Left cardiac atrium (tissue), 4 donors: ENCODE data around the gene ZNF653. TPM values are rescaled to one million over a fixed set of nuclear protein-coding genes. Genes with fewer than 3 reads are reported as not detected.
"Not testable (repeated sequence)": the region's sequence is repeated elsewhere in the genome, so short reads cannot be mapped to it uniquely, and the experiment has no call there.

ENCODE experiments used
- ATAC-seq, 2 donors: fragments of 200-7000 bp; cut with Tn5 transposase; one replicate each; pipeline ENCODE4 v1.9.1; 2020; ENCODE audit warnings: mild to moderate bottlenecking in 2 of 2, moderate library complexity in 2 of 2
- DNase-seq: peaks from one replicate; pipeline ENCODE4 v3.0.0-alpha.2; 2020
- intact Hi-C, 2 donors: fragments of 100-400 bp; cut with DNase I; formaldehyde crosslinking; loops; one replicate each; pipeline versions ENCODE4 v1.14.1 to v1.15.1; 2022 to 2023
- total RNA-seq, 2 donors: library from RNA; stranded (reverse); fragmentation: NEBNext Ultra II Directional; extraction: Animal tissue kit (Norgen Biotek cat#: 25700); gene quantifications; one replicate each; pipeline ENCODE4 v1.2.1, GENCODE V29; 2021
- donor health status: DM: no; HTN: yes; CAD: no.
- donor health status: DM: no; HTN: yes; CAD: no; lungs with severe emphysema.
- donor health status: DM: yes; HTN: yes; CAD: no.
- donor health status: Dilated cardiomyopathy.

The ZNF653 gene
- total RNA-seq, 2 donors from 2014 or later, result 3.7 to 4.9 TPM

DNA sequence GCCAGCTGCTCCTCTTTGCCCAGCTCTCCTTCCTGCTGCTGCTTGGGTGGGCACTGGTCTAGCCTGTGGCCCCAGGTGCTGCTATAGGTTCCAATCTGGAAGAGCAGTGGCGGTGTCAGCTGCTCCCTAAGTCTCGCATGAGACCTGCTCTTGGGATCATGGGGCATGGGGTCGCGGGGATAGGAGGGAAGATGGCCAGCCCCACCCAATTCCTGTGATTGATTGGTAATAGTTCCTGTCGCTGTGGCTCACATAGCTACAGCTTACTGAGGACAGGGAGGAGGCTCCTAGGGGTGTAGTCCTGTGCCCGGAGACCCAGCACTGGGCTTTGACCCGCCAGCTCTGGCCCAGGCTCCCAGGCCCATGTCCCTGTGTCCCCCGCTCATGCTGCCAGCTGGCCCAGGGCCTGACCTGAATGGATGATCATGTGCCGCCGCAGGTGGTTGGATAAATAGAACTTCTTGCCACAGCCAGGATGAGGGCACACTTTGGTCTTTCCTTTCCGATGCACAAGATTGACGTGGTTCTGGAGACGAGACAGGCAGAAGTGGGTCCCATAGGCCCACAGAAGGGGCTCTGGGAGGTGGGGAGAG lies 20.3 kb downstream of the ZNF653 start:
- no peak for ATAC-seq
- DNase-seq, result no peak
- intact Hi-C loops, result loop anchor here in 1 of 2 donors (10.0 kb wide), 1 partner anchor 191 kb away; the partner anchor contains the start of gene TSPAN16

- no peak for ATAC-seq
- no peak for DNase-seq
- intact Hi-C loops, result loop anchor here in 1 of 2 donors (10.0 kb wide), 1 partner anchor 189 kb away; the partner anchor contains the start of gene TSPAN16
These were observed 22.1 kb downstream of the ZNF653 start for GRCh38 chr19:11483366-11484111.

GRCh38 chr19:11482384-11483050 lies 23.1 kb downstream of the ZNF653 start:
- ATAC-seq (peak; percentile 89 to 93), DNase-seq (peak; percentile 90)
- intact Hi-C loops, result loop anchor here in 1 of 2 donors (10.0 kb wide), 1 partner anchor 188 kb away; the partner anchor contains the start of gene TSPAN16

- intact Hi-C loops, result loop anchor here in 1 of 2 donors (10.0 kb wide), 1 partner anchor 187 kb away; the partner anchor contains the start of gene TSPAN16
- DNase-seq (peak; percentile 84), ATAC-seq (peak; percentile 63 to 80)
These were observed 23.9 kb downstream of the ZNF653 start for GRCh38 chr19:11481534-11482383.

DNA sequence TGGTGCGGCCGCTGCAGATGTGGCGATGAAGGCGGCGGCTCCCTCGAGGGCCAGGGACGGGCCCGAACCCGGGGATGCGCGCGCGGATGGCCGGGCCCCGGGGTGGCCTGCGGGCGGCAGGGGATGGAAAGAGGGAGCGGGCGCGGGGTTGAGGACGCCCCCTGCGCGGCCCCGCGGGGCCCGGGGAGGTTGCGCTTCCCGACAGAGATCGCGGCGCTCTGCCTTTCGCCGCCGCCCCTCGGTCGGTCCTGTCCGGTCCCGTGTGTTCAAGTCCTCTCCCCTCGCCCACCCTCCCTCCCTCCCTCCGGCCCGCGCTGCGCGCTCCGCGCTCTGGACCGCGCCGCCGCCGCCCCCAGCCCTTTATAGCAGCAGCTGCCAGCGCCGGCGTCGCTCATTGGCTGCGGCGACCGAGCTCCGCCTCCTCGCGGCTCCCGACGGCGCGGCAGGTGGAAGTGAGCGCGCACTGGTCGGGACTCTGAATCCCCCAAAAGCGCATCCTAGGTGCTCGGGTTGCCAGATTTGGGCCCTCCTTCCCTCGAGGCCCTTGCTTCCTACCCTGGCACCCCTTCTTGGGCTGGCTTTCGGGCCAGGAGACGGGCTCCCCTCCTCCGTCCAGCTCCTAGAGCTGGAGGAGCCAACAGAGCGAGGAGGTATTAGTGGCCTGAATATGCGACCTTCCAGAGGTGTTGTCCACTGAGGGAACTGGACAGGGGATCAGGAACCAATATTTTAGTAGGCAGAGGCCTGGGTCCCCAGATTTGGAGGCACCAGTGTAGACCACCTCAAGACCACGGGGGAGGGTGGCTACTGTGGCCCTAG lies 24.7 kb downstream of the ZNF653 start, which contains the start of gene ELAVL3:
TSS of gene ELAVL3 (minus strand) at position 332 of the 819 bp plus-strand sequence. CDS start 438 bp downstream, outside the sequence.
- no peak for ATAC-seq

GRCh38 chr19:11479898-11480714 lies 25.5 kb downstream of the ZNF653 start:
- DNase-seq (no peak), ATAC-seq (no peak)
- intact Hi-C loops, result loop anchor here in 1 of 2 donors (10.0 kb wide), 1 partner anchor 185 kb away; the partner anchor contains the start of gene TSPAN16

More for the DNA sequence above, 24.7 kb downstream of the ZNF653 start, which contains the start of gene ELAVL3:
- no peak for DNase-seq
- intact Hi-C loops, result loop anchor here in 1 of 2 donors (10.0 kb wide), 1 partner anchor 186 kb away; the partner anchor contains the start of gene TSPAN16

GRCh38 chr19:11479090-11479897 lies 26.3 kb downstream of the ZNF653 start:
- intact Hi-C loops, result no loop called here
- DNase-seq (peak; percentile 51), ATAC-seq (peak in 1 of 2 donors; percentile 9)

DNA sequence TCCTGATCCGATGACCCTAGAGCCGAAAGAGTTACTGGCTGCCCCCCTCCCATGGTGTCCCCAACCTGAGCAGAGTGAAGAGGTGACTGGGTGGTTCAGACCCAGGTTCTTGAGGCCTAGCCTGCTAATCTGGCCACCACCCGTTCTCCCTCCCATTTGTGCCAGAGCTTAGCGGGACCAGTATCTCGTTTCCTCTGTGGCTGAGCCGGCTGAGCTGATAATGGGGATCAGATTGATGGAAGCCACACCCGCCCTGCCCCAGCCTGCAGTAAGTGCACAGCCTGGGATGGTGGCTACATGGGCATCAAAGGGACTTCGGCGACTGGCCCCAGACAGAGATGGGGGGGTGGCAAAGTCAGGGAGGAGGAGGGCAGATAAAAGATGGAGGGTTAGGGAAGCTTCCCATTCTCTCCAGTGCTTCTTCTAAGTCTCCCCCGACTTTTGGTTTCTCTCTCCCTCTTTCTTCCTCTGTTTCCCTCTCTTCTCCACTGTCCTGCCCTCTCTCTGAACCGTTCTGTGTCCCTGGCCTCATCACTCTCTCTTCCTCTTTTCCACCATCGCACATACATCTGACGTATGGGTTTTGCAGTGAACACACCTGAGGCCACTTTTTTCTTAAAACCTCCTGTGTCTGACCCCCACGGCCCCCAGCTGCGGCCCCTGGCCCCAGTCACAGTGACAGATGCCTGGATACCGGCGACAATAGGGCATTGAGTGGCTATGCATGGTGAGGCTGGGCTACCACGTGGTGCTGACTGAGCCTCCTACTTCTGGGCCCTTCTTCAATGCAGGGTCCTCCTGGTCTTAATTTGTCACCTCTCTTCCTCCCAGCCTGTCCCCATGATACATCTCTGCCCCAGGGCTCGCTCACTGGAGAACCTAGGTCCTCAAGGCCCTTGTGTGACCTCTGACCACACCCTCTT lies 27.2 kb downstream of the ZNF653 start:
- DNase-seq (no peak), ATAC-seq (no peak)
- intact Hi-C loops, result no loop called here

GRCh38 chr19:11475861-11476260 lies 29.8 kb downstream of the ZNF653 start:
- intact Hi-C loops, result no loop called here
- no peak for DNase-seq
- no peak for ATAC-seq

GRCh38 chr19:11475343-11475742 lies 30.3 kb downstream of the ZNF653 start:
- intact Hi-C loops, ATAC-seq, DNase-seq: not testable (repeated sequence)

DNA sequence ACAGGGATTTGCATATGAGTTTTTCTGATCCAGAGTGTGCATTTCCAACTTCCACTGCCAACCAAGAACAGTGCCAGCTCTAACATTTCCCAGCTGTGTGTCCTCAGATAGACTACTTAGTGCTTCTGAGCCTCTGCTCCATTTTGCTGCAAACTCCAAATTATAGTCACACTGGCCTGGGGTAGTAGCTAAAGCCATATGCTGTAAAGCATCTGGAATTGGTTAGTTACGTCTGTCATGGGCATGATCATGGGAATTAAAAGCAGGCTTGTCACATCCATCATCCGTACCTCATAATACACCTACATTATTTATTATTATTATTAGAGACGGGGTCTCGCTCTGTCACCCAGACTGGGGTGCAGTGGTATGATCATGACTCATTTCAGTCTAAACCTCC lies 31.9 kb downstream of the ZNF653 start:
- no peak for DNase-seq
- intact Hi-C loops, result no loop called here
- no peak for ATAC-seq

GRCh38 chr19:11468266-11468845 lies 37.3 kb downstream of the ZNF653 start:
- intact Hi-C loops, ATAC-seq: not testable (repeated sequence)
- DNase-seq, result peak; percentile 13

- ATAC-seq (no peak), DNase-seq (no peak)
- intact Hi-C loops, result no loop called here
These were observed 40.0 kb downstream of the ZNF653 start for GRCh38 chr19:11465600-11465999.
